ENCODE data around the gene PHACTR2. TPM values are rescaled to one million over a fixed set of nuclear protein-coding genes. Genes with fewer than 3 reads are reported as not detected.
A peak's percentile ranks its signal among the peaks of the same experiment; 100 is the strongest.

PHACTR2 gene
- total RNA-seq, 4 donors from 2014 or later = 25.4 to 31.8 (median 26.1) TPM

GRCh38 chr6:143765422-143766184 lies 87.8 kb downstream of the PHACTR2 start:
- no peak overlapping the region for H3K27ac ChIP-seq
- no peak for TF ChIP-seq POLR2A (IDR thresholded peaks at IDR 0.05)
- TF ChIP-seq, protein P1, sequence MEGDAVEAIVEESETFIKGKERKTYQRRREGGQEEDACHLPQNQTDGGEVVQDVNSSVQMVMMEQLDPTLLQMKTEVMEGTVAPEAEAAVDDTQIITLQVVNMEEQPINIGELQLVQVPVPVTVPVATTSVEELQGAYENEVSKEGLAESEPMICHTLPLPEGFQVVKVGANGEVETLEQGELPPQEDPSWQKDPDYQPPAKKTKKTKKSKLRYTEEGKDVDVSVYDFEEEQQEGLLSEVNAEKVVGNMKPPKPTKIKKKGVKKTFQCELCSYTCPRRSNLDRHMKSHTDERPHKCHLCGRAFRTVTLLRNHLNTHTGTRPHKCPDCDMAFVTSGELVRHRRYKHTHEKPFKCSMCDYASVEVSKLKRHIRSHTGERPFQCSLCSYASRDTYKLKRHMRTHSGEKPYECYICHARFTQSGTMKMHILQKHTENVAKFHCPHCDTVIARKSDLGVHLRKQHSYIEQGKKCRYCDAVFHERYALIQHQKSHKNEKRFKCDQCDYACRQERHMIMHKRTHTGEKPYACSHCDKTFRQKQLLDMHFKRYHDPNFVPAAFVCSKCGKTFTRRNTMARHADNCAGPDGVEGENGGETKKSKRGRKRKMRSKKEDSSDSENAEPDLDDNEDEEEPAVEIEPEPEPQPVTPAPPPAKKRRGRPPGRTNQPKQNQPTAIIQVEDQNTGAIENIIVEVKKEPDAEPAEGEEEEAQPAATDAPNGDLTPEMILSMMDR (IDR thresholded peaks at IDR 0.05 in 4 of 5, conservative IDR thresholded peaks at IDR 0.05 in 1 of 5) = no peak
- no peaks in the 10 kb centered on the region for H3K27me3 ChIP-seq
- H3K9me3 ChIP-seq = no peaks in the 10 kb centered on the region
- intact Hi-C loops (cut with DNase I; ENCODE audit: low total_unique reads) = no loop called here
- DNase-seq (no peak), ATAC-seq (no peak)
- in situ Hi-C loops (cut with MboI; ENCODE audit: low sequenced_read_pairs in 4 of 4) = no loop called here
- no peak overlapping the region for H3K4me3 ChIP-seq
- H3K4me1 ChIP-seq = no peaks in the 10 kb centered on the region
- H3K36me3 ChIP-seq = peaks cover 0 to 38% of the 10 kb centered on the region in 2 donors

DNA sequence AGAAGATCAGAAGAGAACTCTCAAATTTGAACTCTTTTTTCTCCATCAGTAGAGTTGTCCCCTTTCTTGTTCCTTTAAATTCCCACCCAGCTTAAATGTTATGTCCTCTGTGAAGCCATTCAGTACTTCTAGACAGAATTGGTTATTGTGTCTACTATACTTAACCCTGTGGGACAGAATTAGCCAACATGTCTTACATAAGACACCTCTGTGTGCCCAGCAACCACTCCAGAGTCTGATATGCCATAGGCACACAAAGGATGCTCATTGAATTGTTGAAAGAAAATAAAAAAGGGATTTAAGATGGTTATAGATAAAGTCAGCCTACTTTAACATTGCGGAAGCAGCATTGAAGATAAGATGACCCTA lies 88.4 kb downstream of the PHACTR2 start:
- H3K4me1 ChIP-seq = no peaks in the 10 kb centered on the region
- ATAC-seq (no peak), DNase-seq (no peak)
- in situ Hi-C loops (cut with MboI; ENCODE audit: low sequenced_read_pairs in 4 of 4) (no loop called here), intact Hi-C loops (cut with DNase I; ENCODE audit: low total_unique reads) (no loop called here)
- H3K36me3 ChIP-seq = peaks cover 0 to 38% of the 10 kb centered on the region in 2 donors
- no peak overlapping the region for H3K27ac ChIP-seq
- no peak for TF ChIP-seq POLR2A (IDR thresholded peaks at IDR 0.05)
- TF ChIP-seq, protein P1 (IDR thresholded peaks at IDR 0.05 in 4 of 5, conservative IDR thresholded peaks at IDR 0.05 in 1 of 5) = no peak
- H3K27me3 ChIP-seq = no peaks in the 10 kb centered on the region
- no peaks in the 10 kb centered on the region for H3K9me3 ChIP-seq
- no peak overlapping the region for H3K4me3 ChIP-seq

DNA sequence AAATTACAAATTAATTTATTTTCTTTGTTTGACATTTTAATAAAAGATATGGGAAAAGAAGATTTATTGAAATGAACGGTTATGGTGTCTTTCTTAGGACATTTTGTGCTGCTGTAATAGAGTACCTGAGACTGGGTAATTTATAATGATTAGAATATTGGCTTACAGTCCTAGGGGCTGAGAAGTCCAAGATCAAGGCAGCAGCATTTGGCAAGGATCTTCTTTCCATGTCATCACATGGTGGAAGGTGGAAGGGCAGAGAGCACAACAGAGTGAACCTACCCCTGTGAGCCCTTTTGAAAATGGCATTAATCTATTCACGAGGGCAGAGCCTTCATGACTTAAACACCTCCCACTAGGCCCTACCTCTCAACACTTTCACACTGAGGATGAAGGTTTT lies 89.7 kb downstream of the PHACTR2 start:
- Histone ChIP-seq H3K27me3 (no peaks in the 10 kb centered on the region), H3K9me3 (no peaks in the 10 kb centered on the region), H3K4me1 (no peaks in the 10 kb centered on the region), H3K36me3 (peaks cover 0 to 38% of the 10 kb centered on the region in 2 donors), H3K27ac (no peak overlapping the region), H3K4me3 (no peak overlapping the region)
- ATAC-seq = no peak
- TF ChIP-seq, protein P1 (IDR thresholded peaks at IDR 0.05 in 4 of 5, conservative IDR thresholded peaks at IDR 0.05 in 1 of 5) = no peak
- TF ChIP-seq POLR2A (IDR thresholded peaks at IDR 0.05) = no peak
- DNase-seq = no peak
- in situ Hi-C loops (cut with MboI; ENCODE audit: low sequenced_read_pairs in 4 of 4) = no loop called here
- intact Hi-C loops (cut with DNase I; ENCODE audit: low total_unique reads) = no loop called here

GRCh38 chr6:143772116-143773086 lies 94.6 kb downstream of the PHACTR2 start:
- Histone ChIP-seq H3K9me3 (no peaks in the 10 kb centered on the region), H3K36me3 (peaks cover 0 to 21% of the 10 kb centered on the region in 2 donors), H3K4me1 (peaks cover 13 to 31% of the 10 kb centered on the region in 2 donors), H3K27ac (peak overlapping the region in 1 of 4 donors; percentile 6), H3K4me3 (no peak overlapping the region), H3K27me3 (no peaks in the 10 kb centered on the region)
- TF ChIP-seq, protein P1 (IDR thresholded peaks at IDR 0.05 in 4 of 5, conservative IDR thresholded peaks at IDR 0.05 in 1 of 5) = no peak
- no peak for TF ChIP-seq POLR2A (IDR thresholded peaks at IDR 0.05)
- ATAC-seq (no peak), DNase-seq (no peak)
- intact Hi-C loops (cut with DNase I; ENCODE audit: low total_unique reads) = no loop called here
- in situ Hi-C loops (cut with MboI; ENCODE audit: low sequenced_read_pairs in 4 of 4) = no loop called here
